MCF 10A (cell line): ENCODE data around the gene PCSK6. TPM values are rescaled to one million over a fixed set of nuclear protein-coding genes. Genes with fewer than 3 reads are reported as not detected.

ENCODE experiments used
- BruUV-seq: library from RNA; stranded (reverse); fragments of 400-500 nt; replicated peaks from 2 replicates; lab custom pipeline; 2021; lab: Mats Ljungman, UMichigan
- CTCF ChIA-PET: fragments of 300-600 bp; sonication (Branson Sonifier 250); formaldehyde crosslinking; extraction: SDS; loops from one replicate; lab custom pipeline; 2021; ENCODE audit warnings: antibody characterized with exemption, inconsistent platforms; lab: Yijun Ruan, JAX
- POLR2A ChIA-PET: fragments of 300-600, 350-650 bp; sonication (Branson Sonifier 250); formaldehyde crosslinking; extraction: SDS; loops from one replicate; lab custom pipeline; 2020; ENCODE audit warnings: antibody characterized with exemption, inconsistent platforms; lab: Yijun Ruan, JAX
- DNase-seq: peaks from one replicate; pipeline ENCODE4 v3.0.0-alpha.2; 2018; ENCODE audit not compliant: unreplicated experiment
- H3K27ac Mint-ChIP-seq: one replicate; pipeline ENCODE4 v1.8.0; 2022; ENCODE audit warnings: mild to moderate bottlenecking, low read depth, mixed read lengths; ENCODE audit not compliant: unreplicated experiment
- H3K27me3 Mint-ChIP-seq: one replicate; pipeline ENCODE4 v1.8.0; 2022; ENCODE audit warnings: mixed read lengths; ENCODE audit not compliant: insufficient read depth, unreplicated experiment
- H3K36me3 Mint-ChIP-seq: one replicate; pipeline ENCODE4 v1.8.0; 2022; ENCODE audit warnings: mild to moderate bottlenecking, moderate library complexity, mixed read lengths; ENCODE audit not compliant: insufficient read depth, unreplicated experiment
- H3K4me1 Mint-ChIP-seq: one replicate; pipeline ENCODE4 v1.8.0; 2022; ENCODE audit warnings: mixed read lengths; ENCODE audit not compliant: insufficient read depth, unreplicated experiment
- H3K4me3 Mint-ChIP-seq: one replicate; pipeline ENCODE4 v1.8.0; 2022; ENCODE audit warnings: mild to moderate bottlenecking, moderate library complexity, mixed read lengths; ENCODE audit not compliant: unreplicated experiment
- H3K9me3 Mint-ChIP-seq: one replicate; pipeline ENCODE4 v1.8.0; 2022; ENCODE audit warnings: mixed read lengths; ENCODE audit not compliant: unreplicated experiment
- CTCF ChIP-seq: fragments of 200-600 bp; IDR thresholded peaks from one replicate; pipeline ENCODE4 v1.8.0; 2022; ENCODE audit warnings: antibody characterized with exemption, mild to moderate bottlenecking; ENCODE audit not compliant: unreplicated experiment
- intact Hi-C: fragments of 100-400 bp; cut with micrococcal nuclease; formaldehyde crosslinking; loops from 2 replicates; pipeline ENCODE4 v1.14.1; 2022
- total RNA-seq: library from RNA; stranded (reverse); gene quantifications from 2 replicates; pipeline ENCODE4 v1.2.3, GENCODE V29; 2022

Gene PCSK6
- total RNA-seq, 1 experiment from 2014 or later, result 30.8 TPM

GRCh38 chr15:101368861-101369642 lies 120.5 kb downstream of the PCSK6 start:
- H3K4me3 Mint-ChIP-seq, result no peak overlapping the region
- H3K36me3 Mint-ChIP-seq, result peaks cover 6% of the 10 kb centered on the region
- ChIA-PET CTCF (no interaction called here), POLR2A (no interaction called here)
- DNase-seq, result no peak
- H3K4me1 Mint-ChIP-seq, result no peaks in the 10 kb centered on the region
- TF ChIP-seq CTCF, result no peak
- intact Hi-C loops, result no loop called here
- no peak overlapping the region for H3K27ac Mint-ChIP-seq
- H3K9me3 Mint-ChIP-seq, result peaks cover 8% of the 10 kb centered on the region
- no peaks in the 10 kb centered on the region for H3K27me3 Mint-ChIP-seq
- no TSS peak for BruUV-seq

- intact Hi-C loops, result no loop called here
- TF ChIP-seq CTCF, result no peak
- ChIA-PET CTCF (interaction anchor here (0.9 kb wide), 1 partner anchor 29 kb away, joined by 3 read pairs; no protein-coding TSS in a partner anchor), POLR2A (no interaction called here)
- no peaks in the 10 kb centered on the region for H3K27me3 Mint-ChIP-seq
- no peak overlapping the region for H3K4me3 Mint-ChIP-seq
- no peaks in the 10 kb centered on the region for H3K4me1 Mint-ChIP-seq
- H3K36me3 Mint-ChIP-seq, result peaks cover 6% of the 10 kb centered on the region
- H3K9me3 Mint-ChIP-seq, result peaks cover 8% of the 10 kb centered on the region
- DNase-seq, result no peak
- BruUV-seq, result no TSS peak
- H3K27ac Mint-ChIP-seq, result no peak overlapping the region
Measured at GRCh38 chr15:101368086-101368780, 121.3 kb downstream of the PCSK6 start.

- POLR2A ChIA-PET, result no interaction called here
Measured at GRCh38 chr15:101366853-101367252, 122.7 kb downstream of the PCSK6 start.

More at GRCh38 chr15:101366853-101367252, 122.7 kb downstream of the PCSK6 start:
- H3K36me3 Mint-ChIP-seq, result peaks cover 6% of the 10 kb centered on the region
- H3K4me1 Mint-ChIP-seq, result no peaks in the 10 kb centered on the region
- no peak overlapping the region for H3K27ac Mint-ChIP-seq
- CTCF ChIA-PET, result interaction anchor here (0.6 to 0.9 kb wide), 2 partner anchors 20 to 30 kb away, joined by 3 to 5 read pairs; no protein-coding TSS in a partner anchor
- no TSS peak for BruUV-seq
- H3K9me3 Mint-ChIP-seq, result peaks cover 8% of the 10 kb centered on the region
- intact Hi-C loops, result no loop called here
- no peaks in the 10 kb centered on the region for H3K27me3 Mint-ChIP-seq
- TF ChIP-seq CTCF, result no peak
- no peak overlapping the region for H3K4me3 Mint-ChIP-seq
- DNase-seq, result no peak
